NCI-H524 treated with DMSO at 0.1 percent for 48 hours (cell line): ENCODE results near the gene DUSP11.
A peak's percentile ranks its signal among the peaks of the same experiment; 100 is the strongest.
"Not testable (repeated sequence)": the region's sequence is repeated elsewhere in the genome, so short reads cannot be mapped to it uniquely, and the experiment has no call there.

Experiments
- DNase-seq: peaks from one replicate; lab custom pipeline; 2025; lab: John Stamatoyannopoulos, UW

Gene DUSP11

DNA sequence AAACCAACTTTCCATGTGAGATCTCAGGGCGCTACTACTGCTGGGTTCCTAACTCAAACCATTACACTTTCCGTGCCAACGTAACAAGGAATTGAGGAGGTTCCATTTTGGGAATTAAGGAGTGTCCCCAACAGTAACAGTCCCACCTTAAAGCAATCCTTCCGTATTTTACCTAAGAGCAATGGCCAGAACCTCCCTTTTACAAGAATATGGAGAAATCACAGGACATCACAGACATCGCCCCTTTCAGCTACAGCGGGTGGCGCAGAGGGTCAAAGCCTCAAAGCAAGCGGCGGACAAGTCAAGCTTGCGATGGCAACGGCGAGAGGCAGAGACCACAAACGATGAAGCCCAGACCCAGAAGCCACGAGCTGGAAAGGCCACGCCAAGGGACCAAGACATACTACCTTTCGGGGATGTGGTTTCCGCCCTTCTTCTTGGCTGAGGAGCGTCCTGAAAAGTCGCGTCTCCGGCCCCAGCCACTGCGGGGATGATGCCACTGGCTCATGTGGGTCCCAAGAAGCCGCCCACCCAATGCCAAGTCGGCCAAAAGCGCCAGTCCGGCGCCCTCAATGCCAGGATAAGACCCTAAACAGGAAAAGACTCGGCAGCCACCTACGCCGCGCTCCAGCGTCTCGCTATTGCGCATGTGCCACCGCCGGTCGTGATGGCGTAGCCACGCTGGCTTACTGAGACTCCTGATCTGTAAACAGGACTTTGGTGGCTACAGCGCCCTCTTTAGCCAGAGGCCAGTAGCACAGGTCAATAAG, at the start of gene DUSP11:
TSS of gene DUSP11 (minus strand) at position 637 of the 770 bp plus-strand sequence. CDS start at position 508, 129 bp downstream.
- DNase-seq: peak; percentile 67

DNA sequence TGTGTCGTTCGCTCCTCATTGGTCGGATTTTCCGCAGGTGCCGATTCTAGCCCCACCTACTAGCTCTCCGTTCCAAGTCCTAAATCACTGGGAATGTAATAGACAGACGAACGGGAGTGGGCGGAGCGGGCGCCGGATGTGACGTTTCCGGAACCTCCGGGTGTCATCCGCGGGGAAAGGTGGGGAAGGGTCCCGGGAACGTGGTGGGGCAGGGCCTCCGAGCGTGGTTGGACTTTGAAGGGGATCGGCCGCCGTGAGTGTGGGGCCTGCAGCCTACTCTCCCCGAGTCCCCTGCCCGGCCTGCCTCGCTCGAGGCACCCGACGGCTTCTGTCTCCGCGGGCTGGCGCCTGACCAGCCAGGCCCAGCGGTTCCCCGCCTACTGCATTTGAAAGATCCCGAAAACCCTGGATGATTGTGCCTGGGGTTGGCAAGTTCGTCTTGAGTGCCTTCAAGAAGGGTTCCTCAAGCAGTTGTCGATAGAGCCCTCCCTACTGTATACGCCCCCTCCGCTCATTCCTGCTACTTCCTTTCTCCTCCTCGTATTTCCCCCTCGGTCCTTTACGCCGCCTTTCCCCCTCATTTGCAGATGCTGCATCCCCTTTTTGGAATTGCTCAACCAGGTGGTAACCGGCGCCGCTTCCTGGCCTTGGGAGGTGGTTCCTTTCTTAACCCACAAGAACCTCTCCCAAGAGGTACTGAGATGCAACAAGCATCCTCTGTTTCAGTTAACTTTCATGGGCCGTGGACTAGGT, 49.1 kb upstream of the DUSP11 start, which contains the start of gene STAMBP:
TSS of gene STAMBP (plus strand) at position 144 of the 753 bp plus-strand sequence. CDS start 1,896 bp downstream, outside the sequence.
- peak; percentile 78 for DNase-seq

DNA sequence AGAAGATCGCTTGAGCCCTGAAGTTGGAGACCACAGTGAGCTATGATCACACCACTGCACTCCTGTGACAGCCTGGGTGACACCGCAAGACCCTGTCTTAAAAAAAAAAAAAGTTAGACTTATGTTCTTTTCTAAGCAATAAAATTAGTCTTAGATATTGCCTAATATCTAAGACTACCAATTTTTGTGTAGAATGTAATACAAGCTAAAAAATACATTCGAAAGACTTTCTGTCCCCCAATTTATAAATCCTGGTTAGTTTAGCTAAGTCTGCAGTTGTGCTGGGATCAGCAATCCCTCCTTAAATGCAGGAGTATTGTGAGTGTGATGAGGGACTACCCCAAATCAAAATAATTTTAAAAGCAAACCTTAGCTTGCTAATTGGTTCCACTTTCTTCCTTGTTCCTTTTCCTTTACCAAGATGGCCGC, 48.5 kb upstream of the DUSP11 start:
- no peak for DNase-seq

DNA sequence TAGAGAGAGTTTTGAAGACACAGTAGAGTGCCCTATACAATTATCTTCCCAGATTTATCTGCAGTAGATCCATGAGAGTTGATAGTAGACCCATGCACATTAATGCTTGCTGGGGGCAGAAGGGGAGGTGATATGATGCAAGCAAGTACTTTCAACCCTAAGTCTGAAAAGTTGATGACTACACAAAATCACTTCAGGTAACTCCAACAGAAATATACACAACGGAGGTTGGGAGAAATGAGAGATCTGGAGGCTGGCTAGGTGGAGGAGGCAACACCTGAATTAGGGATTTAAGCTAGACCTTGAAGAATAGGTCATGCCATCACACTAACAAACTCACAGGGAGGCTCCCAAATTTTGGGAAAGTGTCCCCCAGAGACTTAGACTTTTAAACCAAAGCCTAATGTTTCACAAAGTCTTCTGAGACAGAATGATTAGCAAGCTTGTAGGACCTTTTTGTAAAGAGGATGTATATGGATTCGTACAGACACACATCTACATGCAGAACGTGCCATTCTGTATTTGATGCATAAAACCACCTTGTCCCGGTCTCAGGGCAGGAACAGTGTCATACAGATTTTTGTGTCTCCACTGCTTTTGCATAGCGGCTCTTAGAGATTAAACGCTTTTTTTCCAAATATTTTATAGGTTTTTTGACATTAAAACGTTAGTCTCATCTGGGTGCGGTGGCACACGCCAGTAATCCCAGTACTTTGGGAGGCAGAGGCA, 47.9 kb upstream of the DUSP11 start:
- DNase-seq: no peak

DNA sequence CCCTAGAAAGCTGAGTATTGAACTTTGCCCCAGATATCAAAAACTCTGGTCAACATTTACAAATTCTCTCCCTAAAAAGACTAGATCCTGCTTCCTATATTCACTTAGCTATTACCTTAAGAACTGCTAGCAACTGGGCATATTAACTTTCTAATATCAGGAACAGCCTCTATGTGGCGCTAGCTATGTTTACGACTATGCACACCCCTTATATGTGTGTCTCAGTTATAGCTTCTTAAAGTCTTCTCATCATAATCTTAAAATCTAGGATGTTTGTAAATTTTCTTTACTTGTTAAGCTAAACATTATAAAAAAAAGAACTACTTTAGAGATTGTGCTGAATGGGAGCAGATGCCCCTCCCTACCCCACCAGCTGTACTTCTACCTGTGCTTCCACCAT, 47.1 kb upstream of the DUSP11 start:
- peak; percentile 10 for DNase-seq

DNA sequence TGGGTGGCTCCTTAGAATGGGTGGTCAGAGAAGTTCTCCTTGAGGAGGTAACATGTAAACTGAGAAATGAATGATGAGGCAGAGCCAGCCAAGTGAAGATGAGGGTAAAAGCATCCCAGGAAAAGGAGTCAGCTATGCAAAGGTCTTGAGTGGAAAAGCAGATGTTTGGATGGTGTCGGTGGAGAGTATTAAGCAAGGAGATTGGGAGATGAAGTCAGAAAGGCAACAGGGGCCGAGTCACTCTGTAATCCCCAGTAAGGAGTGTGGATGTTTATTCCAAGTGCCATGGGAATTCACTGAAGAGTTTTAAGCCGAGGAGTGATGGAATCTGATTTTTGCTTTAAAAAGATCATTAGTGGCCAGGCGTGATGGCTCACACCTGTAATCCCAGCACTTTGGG, 45.5 kb upstream of the DUSP11 start:
- DNase-seq: peak; percentile 38

DNA sequence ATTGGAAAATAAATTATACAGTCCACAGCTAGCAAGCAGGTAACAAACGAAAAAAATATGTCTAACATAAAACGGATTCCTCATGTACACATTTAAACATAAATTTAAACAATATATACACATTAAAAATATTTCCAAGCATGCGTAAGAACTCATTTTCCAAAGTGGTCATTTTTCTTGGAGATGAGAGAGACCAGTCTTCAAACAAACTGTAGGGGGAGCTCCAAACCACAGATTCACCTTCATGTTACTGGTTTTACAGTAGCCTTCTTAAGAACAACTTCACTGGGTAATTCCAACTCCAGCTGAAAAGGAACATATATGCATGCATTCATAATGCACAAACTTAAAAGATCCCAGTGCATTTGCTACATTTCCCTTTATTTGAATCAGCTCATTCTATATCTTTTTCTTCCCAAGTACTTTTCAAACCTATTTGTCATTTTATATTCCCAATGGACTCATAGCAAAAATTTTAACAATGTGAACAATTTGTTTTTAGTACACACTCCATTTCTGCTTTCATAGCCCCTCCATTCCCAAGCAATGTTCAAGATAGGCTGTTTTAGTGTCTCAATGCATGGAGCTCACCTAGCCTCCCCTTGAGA, 44.1 kb upstream of the DUSP11 start:
- DNase-seq: peak; percentile 20

DNA sequence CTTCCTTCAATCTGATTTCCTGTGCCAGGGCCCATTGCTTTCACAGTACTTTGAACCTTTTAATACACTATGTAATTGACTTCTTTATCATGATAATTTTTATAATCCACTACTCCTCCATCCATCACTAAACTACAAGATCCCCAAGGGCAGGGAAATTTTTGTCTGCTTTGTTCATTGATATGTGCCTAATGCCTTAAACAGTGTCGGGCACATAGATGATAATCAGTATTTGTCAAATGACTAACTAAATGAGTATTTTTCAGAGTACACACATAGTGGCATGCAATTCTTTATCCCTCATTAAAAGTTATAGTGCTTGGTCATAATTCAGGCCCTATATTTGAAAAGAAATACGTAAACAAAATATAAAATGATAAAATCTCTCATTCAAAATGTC, 43.5 kb upstream of the DUSP11 start:
- DNase-seq: no peak

DNA sequence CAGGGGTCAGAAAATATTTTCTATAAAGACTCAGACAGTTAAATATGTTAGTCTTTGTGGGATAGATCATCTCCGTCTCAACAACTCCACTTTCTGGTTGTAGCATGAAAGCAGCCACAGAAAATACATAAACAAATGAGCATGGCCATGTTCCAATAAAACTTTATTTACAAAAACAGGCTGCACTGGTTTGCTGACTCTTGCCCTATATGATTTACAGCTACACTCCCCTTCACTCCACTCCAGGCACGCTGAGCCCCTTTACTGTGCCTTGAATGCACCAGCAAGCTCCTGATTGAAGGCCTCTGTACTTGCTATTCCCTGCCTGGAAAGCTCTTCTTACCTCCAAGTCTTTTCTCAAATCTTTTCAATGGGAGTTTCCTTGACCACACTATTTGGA, 43.1 kb upstream of the DUSP11 start:
- DNase-seq: no peak

DNA sequence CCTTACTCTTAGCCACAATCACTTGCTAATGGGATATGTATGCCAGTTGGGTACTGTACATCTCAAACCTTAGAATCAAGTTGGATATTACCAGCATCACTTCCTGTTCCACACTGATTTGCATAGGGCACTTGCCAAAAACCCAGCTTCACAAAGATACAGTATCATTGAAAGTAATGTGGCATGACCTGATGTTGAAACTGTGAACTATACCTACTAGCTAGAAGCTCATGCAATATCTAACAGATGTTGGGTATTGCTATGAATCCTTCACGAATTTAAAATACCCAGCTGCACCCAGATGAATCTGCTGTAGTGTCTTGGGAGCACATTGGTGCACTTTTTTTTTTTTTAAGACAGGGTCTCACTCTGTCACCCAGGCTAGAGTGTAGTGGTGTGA, 42.4 kb upstream of the DUSP11 start:
- DNase-seq: no peak

DNA sequence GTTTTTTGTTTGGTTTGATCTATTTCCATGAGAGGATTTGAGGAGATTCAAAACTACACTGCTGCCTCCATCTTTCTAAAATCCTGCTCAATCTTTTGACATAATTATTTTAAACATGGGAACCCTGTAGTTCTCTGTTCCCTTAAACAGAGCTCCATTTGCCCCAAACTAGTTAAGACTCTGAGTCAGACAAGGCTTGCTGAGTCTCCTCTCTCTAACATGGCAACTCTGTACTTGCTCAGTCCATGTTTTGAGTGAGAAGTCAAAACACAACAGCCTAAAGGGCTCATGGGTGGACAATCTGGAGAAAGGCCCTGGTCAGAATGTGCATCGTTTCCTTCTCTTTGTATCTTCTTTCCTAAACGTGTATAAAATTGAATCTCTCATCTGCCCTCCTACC, 41.8 kb upstream of the DUSP11 start:
- DNase-seq: no peak

DNA sequence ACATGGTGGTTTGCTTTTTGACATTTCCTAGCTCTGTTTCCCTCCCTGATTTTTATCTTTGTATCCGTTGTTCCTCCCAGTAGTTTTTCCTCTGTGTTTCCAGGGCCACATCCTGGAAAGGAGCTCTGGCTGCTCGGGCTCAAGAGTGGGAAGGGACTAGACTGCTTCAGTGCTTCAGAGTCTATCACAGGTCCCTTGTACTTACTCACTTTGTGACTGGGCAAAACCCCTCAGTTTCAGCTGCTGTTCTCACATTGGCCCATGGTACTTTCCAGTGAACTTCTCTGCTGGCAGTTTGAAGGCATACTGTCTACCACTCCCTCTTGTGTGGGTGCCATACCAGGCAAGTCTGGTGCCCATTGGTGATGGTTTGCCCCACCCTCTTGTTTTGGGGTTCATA, 41.3 kb upstream of the DUSP11 start:
- DNase-seq: no peak

DNA sequence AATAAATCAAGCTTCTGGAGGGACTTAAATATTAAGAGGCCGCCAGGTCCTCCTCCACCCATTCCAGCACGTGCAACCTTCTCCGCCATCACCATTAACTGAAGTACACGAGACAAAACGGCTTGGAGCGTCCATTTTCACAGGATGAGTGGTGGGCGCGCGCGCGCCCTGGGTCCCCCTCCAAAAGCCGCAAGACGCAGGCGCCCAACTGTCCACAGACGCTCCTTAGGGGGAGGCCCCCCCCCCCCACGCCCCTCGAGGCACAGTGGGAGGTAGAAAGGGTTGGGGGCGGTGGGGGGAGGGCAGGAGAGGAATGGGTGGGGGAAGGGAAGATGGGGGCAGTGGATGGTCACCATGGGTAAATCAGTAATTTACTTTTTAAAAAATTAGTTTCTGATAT, 38.4 kb upstream of the DUSP11 start:
- no peak for DNase-seq

DNA sequence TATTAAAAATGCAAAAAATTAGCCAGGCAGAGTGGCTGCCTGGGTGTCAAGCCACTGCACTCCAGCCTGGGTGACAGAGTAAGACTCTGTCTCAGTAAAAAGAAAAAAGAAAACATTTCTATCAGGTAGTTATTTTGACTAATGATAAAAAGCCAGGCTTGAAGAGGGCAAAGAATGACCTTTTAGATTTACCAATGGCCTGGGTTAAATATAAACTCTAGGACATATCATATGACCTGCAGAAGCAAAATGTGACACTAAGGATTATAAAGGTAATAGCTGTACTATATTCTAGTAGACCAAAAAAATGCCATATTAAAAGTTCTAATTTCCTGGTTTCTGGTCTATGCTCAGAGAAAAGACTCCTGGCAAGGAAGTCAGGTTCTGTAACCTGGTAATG, 32.7 kb upstream of the DUSP11 start:
- no peak for DNase-seq

DNA sequence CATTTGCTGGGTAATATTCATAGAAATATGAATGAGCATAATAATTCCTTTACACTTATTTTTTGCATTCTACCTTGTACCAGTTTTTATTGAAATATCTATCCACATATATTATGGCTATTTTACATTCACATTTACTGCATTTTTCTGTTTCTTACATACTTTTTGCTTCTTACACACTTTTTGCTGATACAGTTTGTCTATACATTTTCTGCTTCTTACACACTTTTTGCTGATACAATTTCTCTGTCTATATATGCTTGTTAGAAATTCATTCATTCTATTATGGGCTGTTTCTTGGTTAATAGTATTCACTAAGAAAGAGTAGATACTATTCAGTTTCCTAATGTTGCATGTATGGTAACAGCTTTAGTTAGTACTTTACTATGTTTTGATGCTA, 32.0 kb upstream of the DUSP11 start:
- DNase-seq: no peak

DNA sequence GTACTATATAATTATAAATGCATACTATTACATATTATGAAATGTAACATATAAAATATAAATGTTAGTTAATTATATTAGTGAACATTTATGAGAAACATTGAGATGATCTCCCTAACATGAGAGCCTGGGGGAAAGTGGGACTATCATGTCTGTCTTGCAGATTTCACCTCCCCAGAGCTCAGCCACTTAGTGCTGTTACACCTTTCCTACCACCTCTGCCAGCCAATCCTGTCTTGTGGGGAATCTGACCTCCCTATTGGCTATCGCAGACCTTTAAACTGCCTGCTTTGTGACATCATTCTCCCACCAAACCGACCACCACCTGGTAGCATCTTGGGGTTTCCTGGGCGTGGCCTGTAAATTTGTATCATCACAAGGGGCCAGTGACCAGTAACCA, 4.0 kb upstream of the DUSP11 start, which contains the start of gene C2orf78:
TSS of gene C2orf78 (plus strand) at position 301 of the 400 bp plus-strand sequence. CDS start 127 bp downstream, outside the sequence.
- not testable (repeated sequence) for DNase-seq

DNA sequence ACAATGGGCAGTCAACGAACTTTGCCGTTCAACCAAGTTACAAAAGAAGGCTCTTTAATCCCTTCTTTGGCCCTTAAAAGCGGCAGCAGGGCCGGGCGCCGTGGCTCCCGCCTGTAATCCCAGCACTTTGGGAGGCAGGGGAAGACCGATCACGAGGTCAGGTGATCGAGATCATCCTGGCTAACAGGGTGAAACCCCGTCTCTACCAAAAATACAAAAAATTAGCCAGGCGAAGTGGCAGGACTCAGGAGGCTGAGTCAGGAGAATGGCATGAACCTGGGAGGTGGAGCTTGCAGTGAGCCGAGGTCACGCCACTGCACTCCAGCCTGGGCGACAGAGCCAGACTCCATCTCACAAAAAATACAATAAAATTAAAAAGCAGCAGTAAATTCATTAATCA, 3.5 kb upstream of the DUSP11 start:
- DNase-seq: not testable (repeated sequence)

DNA sequence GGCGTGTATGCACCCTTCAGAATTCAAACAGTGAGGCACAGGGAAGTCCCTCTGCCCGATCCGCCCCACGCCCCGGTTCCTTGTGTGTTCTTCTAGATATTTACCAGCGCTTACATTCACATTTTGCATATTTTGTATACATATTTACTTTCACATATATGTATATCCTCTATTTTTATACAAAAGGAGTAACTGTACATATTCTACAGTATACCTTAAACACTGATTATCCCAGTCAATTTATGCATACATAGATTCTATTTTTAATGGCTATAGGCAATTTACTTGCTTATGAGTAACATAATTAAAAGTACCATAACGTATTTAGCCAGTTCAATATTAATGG, 307 bp upstream of the DUSP11 start:
- DNase-seq: no peak

DNA sequence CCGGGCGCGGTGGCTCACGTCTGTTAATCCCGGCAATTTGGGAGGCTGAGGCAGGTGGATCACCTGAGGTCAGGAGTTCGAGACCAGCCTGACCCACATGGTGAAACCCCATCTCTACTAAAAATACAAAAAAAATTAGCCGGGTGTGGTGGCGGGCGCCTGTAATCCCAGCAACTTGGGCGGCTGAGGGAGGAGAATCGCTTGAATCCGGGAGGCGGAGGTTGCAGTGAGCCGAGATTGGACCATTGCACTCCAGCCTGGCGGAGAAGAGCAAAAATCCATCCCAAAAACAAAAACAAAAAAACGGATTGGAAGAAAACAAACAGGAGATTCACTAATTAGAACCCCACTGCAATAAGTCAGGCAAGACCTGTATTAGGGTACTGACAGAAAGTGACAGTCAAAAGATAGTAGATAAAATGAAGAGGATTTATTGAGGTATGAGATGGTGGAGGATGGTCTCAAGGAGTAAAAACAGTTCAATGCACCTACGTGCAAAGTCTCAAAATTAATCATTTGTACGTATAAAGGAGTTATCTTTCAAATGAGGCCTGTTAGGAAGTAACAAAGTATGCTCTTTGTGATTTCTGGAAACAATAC, 936 bp downstream of the DUSP11 start:
- not testable (repeated sequence) for DNase-seq

DNA sequence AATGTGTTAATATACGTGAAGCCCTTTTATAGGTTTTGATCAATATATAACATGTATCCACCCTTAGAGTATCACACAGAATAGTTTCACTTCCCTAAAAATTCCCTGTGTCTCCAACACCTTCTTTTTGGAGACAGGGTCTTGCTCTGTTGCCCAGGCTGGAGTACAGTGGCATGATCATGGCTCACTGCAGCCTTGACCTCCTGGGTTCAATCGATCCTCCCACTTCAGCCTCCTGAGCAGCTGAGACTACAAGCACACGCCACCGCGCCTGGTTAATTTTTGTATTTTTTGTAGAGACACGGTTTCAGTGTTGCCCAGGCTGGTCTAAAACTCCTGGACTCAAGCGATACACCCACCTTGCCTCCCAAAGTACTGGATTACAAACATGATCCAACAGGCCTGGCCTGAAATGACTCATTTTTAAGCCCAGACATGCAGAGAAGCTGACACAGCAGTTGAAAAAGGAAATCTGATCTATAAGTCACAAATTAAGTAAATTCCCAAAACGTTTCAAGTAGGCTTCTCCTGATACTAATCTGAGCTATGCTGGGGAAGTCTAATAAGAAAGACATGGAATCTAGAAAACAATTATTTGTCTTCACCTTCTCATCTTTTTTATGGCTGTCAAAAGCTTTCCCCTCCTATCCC, 2.9 kb downstream of the DUSP11 start:
- DNase-seq: no peak

DNA sequence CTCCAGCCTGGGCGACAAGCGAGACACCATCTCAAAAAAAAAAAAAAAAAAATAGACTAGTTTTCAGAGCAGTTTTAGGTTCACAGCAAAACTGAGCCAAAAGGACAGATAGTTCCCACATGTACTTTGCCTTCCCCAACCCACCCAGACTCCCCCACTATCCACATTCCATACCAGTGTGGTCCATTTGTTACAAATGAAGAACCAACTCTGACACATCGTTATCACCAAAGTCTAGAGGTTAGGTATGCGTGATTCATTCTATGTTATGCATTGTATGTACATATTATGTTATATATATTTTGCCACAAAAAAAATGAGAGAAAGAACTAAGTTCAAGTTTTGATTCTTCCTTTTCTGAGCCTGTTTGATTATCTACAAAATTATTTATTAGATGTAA, 3.5 kb downstream of the DUSP11 start:
- DNase-seq: no peak
